Upper lobe of right lung (tissue), 1 donor: Measurements from ENCODE around the gene DNAAF8. TPM values are rescaled to one million over a fixed set of nuclear protein-coding genes. Genes with fewer than 3 reads are reported as not detected.

Source experiments
- ATAC-seq: fragments of 200-7000 bp; cut with Tn5 transposase; one replicate; pipeline ENCODE4 v1.9.1; 2020; ENCODE audit warnings: mild to moderate bottlenecking, moderate library complexity
- DNase-seq: peaks from one replicate; pipeline ENCODE4 v3.0.0-alpha.2; 2020
- H3K27ac ChIP-seq: fragments of 200-600 bp; one replicate; pipeline ENCODE4 v1.8.0; 2022
- H3K27me3 ChIP-seq: fragments of 200-600 bp; one replicate; pipeline ENCODE4 v1.8.0; 2022; ENCODE audit warnings: mild to moderate bottlenecking
- H3K36me3 ChIP-seq: fragments of 200-600 bp; one replicate; pipeline ENCODE4 v1.8.0; 2022
- H3K4me1 ChIP-seq: fragments of 200-600 bp; one replicate; pipeline ENCODE4 v1.8.0; 2022
- H3K4me3 ChIP-seq: fragments of 200-600 bp; one replicate; pipeline ENCODE4 v1.8.0; 2022; ENCODE audit warnings: mild to moderate bottlenecking
- H3K9me3 ChIP-seq: fragments of 200-600 bp; one replicate; pipeline ENCODE4 v1.8.0; 2022
- intact Hi-C: fragments of 100-400 bp; cut with DNase I; formaldehyde crosslinking; loops from one replicate; pipeline ENCODE4 v1.11.0; 2022
- long read RNA-seq: library from polyadenylated mRNA; unstranded; transcript quantifications from one replicate; pipeline ENCODE4 v2.0.0, GENCODE V29; 2021
- total RNA-seq: library from RNA; stranded (reverse); fragmentation: NEBNext Ultra II Directional; extraction: Animal tissue kit (Norgen Biotek cat#: 25700); gene quantifications from one replicate; pipeline ENCODE4 v1.2.1, GENCODE V29; 2021
- TF ChIP-seq, protein P1 (sequence below): fragments of 200-600 bp; IDR thresholded peaks from one replicate; pipeline ENCODE4 v1.8.0; 2022; ENCODE audit warnings: antibody characterized with exemption
- donor health status: DM: no; HTN: yes; CAD: no; lungs with severe emphysema.

DNAAF8 gene
- 0.58 TPM for total RNA-seq
- long read RNA-seq, partial matches to known transcripts = 2 of 2 reads
- long read RNA-seq, other reads (novel, unspliced or antisense) = 0 of 2 reads

DNA sequence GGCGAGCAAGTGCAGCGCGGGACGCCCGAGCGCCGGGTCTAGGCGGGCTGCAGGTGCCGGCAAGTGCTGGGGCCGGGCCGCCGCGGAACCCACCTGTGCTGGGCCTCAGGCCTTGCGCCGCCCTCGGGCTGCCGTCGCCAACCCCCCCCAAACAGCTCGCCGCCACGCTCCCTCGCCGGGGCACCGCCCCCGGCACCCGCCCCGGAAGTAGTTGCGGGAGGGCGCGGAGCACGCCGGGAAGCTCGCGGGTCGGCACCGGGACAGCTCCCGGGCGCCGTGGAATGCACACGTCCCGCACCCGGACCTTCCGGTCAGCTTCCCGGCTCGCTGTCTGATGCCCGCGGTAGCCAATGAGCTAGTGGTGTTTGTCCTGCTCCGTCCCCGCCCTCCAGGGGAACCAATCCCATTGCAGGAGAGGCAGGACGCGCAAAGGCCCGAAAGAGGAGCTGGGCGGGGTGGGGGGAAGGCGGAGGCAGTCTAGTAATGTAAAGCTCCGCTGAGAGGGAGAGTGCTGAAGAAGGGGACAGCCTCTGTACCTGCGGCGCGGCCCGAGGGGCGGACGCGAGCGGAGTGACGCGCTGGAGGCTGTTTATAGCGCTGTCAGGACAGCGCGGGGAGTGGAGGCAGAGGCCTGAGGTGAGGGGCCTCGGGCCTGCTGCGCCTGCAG lies at the start of gene DNAAF8, which contains the start of gene ANKS3:
DNAAF8 (plus strand) TSS at position 475 of the 667 bp plus-strand sequence. CDS start 1,978 bp downstream, outside the sequence.
ANKS3 (minus strand) TSS at position 209 of the 667 bp plus-strand sequence. CDS start 4,122 bp downstream, outside the sequence.
- H3K36me3 ChIP-seq = peaks cover 15% of the 10 kb centered on the region
- TF ChIP-seq, protein P1, sequence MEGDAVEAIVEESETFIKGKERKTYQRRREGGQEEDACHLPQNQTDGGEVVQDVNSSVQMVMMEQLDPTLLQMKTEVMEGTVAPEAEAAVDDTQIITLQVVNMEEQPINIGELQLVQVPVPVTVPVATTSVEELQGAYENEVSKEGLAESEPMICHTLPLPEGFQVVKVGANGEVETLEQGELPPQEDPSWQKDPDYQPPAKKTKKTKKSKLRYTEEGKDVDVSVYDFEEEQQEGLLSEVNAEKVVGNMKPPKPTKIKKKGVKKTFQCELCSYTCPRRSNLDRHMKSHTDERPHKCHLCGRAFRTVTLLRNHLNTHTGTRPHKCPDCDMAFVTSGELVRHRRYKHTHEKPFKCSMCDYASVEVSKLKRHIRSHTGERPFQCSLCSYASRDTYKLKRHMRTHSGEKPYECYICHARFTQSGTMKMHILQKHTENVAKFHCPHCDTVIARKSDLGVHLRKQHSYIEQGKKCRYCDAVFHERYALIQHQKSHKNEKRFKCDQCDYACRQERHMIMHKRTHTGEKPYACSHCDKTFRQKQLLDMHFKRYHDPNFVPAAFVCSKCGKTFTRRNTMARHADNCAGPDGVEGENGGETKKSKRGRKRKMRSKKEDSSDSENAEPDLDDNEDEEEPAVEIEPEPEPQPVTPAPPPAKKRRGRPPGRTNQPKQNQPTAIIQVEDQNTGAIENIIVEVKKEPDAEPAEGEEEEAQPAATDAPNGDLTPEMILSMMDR = no peak
- intact Hi-C loops = no loop called here
- no peaks in the 10 kb centered on the region for H3K9me3 ChIP-seq
- peak within 1 kb of the TSS; percentile 79 for H3K27ac ChIP-seq
- H3K4me1 ChIP-seq = peaks cover 4% of the 10 kb centered on the region
- H3K4me3 ChIP-seq = peak within 1 kb of the TSS; percentile 98
- no peaks in the 10 kb centered on the region for H3K27me3 ChIP-seq
- DNase-seq (peak; percentile 97), ATAC-seq (peak; percentile 98)

DNA sequence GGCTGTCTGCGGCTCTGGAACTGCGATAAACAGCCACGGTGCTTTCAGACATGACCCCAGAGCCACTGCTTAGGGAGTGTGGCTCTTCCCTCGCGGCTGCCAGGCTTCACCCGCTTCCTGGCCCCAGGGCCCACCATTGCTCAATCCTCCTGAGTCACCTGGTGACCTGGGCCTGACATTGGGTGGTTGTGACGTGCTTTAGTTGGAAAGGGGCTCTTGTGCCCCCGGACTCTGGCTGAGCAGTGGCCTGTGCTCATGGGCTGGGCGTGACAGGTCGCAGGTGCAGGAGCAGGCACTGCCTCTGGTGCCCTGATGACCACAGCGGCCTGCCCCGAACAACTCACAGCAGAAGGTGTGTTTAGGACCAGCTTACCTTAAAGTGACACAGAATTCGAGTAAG lies 49.6 kb upstream of the DNAAF8 start:
- TF ChIP-seq, protein P1 = no peak
- no peak for ATAC-seq
- no peak for DNase-seq

DNA sequence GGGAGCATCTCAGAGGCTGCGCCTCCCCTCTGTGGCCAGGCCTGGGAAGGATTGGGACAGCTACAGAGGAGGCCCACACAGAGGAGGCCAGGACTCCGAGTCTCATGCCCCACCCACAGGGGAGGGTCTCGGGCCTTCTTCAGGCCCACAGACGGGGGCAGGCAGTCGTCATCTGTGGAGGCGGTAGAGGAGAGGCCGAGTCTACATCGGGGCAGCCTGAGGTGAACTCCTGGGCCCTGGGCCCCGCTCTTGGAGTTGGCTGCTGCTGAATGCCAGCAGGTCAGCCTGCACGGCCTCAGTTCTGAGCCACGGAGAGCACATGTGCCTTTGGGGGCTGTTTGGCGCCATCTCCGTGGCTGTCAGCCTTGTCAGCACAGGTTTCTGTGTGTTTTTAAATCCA lies 49.0 kb upstream of the DNAAF8 start:
- TF ChIP-seq, protein P1 = no peak
- intact Hi-C loops = no loop called here
- DNase-seq = no peak
- Histone ChIP-seq H3K36me3 (peaks cover 71% of the 10 kb centered on the region), H3K4me1 (peaks cover 8% of the 10 kb centered on the region), H3K27me3 (no peaks in the 10 kb centered on the region), H3K27ac (no peak overlapping the region), H3K4me3 (no peak overlapping the region), H3K9me3 (no peaks in the 10 kb centered on the region)
- no peak for ATAC-seq

More for the DNA sequence above, 49.6 kb upstream of the DNAAF8 start:
- Histone ChIP-seq H3K36me3 (peaks cover 71% of the 10 kb centered on the region), H3K27ac (no peak overlapping the region), H3K27me3 (no peaks in the 10 kb centered on the region), H3K4me3 (no peak overlapping the region), H3K4me1 (peaks cover 9% of the 10 kb centered on the region), H3K9me3 (no peaks in the 10 kb centered on the region)
- intact Hi-C loops = no loop called here

DNA sequence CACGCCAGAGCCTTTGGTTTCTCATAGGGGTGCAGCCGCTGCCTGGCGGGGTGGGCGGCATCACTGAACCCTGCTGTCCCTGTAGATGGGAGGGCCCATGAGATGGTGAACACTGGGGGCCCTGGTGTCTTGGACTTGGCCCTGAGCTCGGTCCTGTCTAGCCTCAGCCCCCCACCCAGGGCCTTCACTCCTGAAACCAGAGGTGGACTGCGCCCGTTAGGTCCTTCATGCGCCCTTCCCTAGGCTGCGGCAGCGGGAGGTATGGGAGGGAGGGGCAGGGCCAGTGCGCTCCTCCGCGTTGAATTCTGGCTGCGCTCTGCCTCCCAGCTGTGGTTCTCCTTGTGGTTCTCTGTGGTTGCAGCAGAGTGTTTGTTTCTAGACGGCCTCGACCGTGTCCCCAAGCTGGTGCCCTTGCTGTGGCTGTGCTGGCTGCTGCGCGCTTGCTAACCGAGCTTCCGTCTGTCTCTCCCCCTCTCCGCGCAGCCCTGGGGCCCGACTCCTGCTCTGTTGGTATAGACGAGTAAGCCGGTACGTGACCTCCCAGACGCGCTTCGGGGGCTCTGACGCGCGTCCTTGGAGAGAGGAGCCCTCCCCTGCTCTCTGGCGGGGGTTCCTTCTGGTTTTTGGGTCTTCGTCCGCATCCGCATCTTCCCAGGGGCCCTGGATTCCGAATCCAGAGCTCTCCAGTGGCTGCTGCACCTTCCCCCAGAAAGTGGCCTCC lies 48.4 kb upstream of the DNAAF8 start:
- H3K4me1 ChIP-seq = peaks cover 8% of the 10 kb centered on the region
- TF ChIP-seq, protein P1 = no peak
- H3K27me3 ChIP-seq = no peaks in the 10 kb centered on the region
- ATAC-seq (no peak), DNase-seq (no peak)
- no peak overlapping the region for H3K27ac ChIP-seq
- intact Hi-C loops = no loop called here
- H3K36me3 ChIP-seq = peaks cover 71% of the 10 kb centered on the region
- H3K4me3 ChIP-seq = no peak overlapping the region
- no peaks in the 10 kb centered on the region for H3K9me3 ChIP-seq

DNA sequence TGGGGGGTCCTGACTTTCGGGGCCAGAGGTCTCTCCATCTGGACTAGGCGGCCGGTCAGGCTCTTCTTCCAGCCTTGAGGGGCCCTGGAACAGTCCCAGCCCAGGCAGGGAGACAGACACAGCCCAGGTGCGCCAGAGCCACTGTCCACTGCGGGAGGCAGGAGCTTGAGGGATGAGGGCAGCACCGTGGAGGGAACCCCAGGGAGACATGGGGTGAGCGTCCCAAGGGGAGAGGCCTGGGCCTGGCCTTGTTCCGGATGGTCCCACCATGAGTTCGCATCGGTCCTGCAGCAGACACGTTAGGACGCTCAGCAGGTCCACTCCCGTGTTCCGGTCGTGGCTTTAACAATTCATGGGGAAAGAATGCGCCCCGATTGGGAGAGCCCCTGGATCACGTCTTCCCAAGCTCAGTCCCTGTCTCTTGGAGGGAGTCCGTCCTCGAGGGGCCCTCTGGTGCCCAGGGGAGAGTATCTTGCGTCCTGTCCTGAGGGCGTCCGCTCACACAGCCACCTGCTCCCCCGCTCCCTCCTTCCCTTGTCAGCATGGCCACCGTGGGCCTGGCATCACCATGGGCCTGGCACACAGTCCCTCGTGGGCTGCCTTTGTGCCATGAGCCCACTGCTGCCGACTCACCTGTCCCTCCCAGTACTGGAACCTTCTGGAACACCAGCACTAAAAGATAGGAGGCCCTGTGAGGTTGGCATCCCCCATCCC lies 47.7 kb upstream of the DNAAF8 start:
- no peaks in the 10 kb centered on the region for H3K9me3 ChIP-seq
- TF ChIP-seq, protein P1 = no peak
- no peak overlapping the region for H3K27ac ChIP-seq
- no peaks in the 10 kb centered on the region for H3K27me3 ChIP-seq
- no peak for ATAC-seq
- no peak for DNase-seq
- no peak overlapping the region for H3K4me3 ChIP-seq
- H3K4me1 ChIP-seq = peaks cover 8% of the 10 kb centered on the region
- H3K36me3 ChIP-seq = peaks cover 68% of the 10 kb centered on the region
- intact Hi-C loops = no loop called here
